HAP-1 (cell line): ENCODE data around the gene PRDX4.
"Not testable (repeated sequence)": the region's sequence is repeated elsewhere in the genome, so short reads cannot be mapped to it uniquely, and the experiment has no call there.

Source experiments
- DNase-seq, 2 experiments: peaks; one replicate each; pipeline ENCODE4 v3.0.0-alpha.2; 2016 to 2020; ENCODE audit warnings: low spot score in 2 of 2
- H3K27me3 ChIP-seq: fragments of 250-450 bp; sonication (Bioruptor Pico); 2 replicates; pipeline ENCODE4 v1.5.1; 2020; ENCODE audit warnings: low read depth, mild to moderate bottlenecking, moderate library complexity
- H3K36me3 ChIP-seq: fragments of 250-450 bp; sonication (Bioruptor Pico); replicated peaks from 2 replicates; pipeline ENCODE4 v1.5.1; 2020; ENCODE audit warnings: mild to moderate bottlenecking
- H3K4me1 ChIP-seq: fragments of 250-450 bp; sonication (Bioruptor Pico); 2 replicates; pipeline ENCODE4 v1.5.1; 2020; ENCODE audit warnings: mild to moderate bottlenecking
- H3K4me3 ChIP-seq: fragments of 250-450 bp; sonication (Bioruptor Pico); 2 replicates; pipeline ENCODE4 v1.5.1; 2020; ENCODE audit warnings: mild to moderate bottlenecking, moderate library complexity
- H3K9me3 ChIP-seq: fragments of 250-450 bp; sonication (Bioruptor Pico); 2 replicates; pipeline ENCODE4 v1.5.1; 2020; ENCODE audit warnings: mild to moderate bottlenecking, moderate library complexity
- in situ Hi-C: fragments of 300-500 bp; cut with MboI; formaldehyde crosslinking; loops from 3 replicates; pipeline ENCODE4 v1.14.3; 2020; ENCODE audit warnings: low sequenced_read_pairs, inconsistent platforms, mixed read lengths

The PRDX4 gene

GRCh38 chrX:23660083-23660765, 7.1 kb upstream of the PRDX4 start:
- H3K4me1 ChIP-seq = peaks cover 11% of the 10 kb centered on the region
- H3K36me3 ChIP-seq, H3K9me3 ChIP-seq, in situ Hi-C loops, H3K27me3 ChIP-seq, H3K4me3 ChIP-seq: not testable (repeated sequence)
- DNase-seq = peak in 1 of 2 experiments; percentile 33

GRCh38 chrX:23660766-23661132, 6.5 kb upstream of the PRDX4 start:
- Histone ChIP-seq H3K9me3 (no peaks in the 10 kb centered on the region), H3K4me1 (peaks cover 11% of the 10 kb centered on the region), H3K27me3 (no peaks in the 10 kb centered on the region), H3K4me3 (no peak overlapping the region), H3K36me3 (no peaks in the 10 kb centered on the region)
- in situ Hi-C loops = no loop called here
- DNase-seq = no peak

- peaks cover 12% of the 10 kb centered on the region for H3K4me1 ChIP-seq
- no peaks in the 10 kb centered on the region for H3K27me3 ChIP-seq
- in situ Hi-C loops = no loop called here
- H3K36me3 ChIP-seq = no peaks in the 10 kb centered on the region
- no peak for DNase-seq
- no peaks in the 10 kb centered on the region for H3K9me3 ChIP-seq
- H3K4me3 ChIP-seq = no peak overlapping the region
Measured at GRCh38 chrX:23661671-23662070, 5.6 kb upstream of the PRDX4 start.

GRCh38 chrX:23662187-23662586, 5.1 kb upstream of the PRDX4 start:
- in situ Hi-C loops = no loop called here
- Histone ChIP-seq H3K4me3 (no peak overlapping the region), H3K36me3 (no peaks in the 10 kb centered on the region), H3K9me3 (no peaks in the 10 kb centered on the region), H3K27me3 (no peaks in the 10 kb centered on the region), H3K4me1 (peaks cover 17% of the 10 kb centered on the region)
- no peak for DNase-seq

GRCh38 chrX:23662853-23663252, 4.4 kb upstream of the PRDX4 start:
- Histone ChIP-seq H3K36me3 (no peaks in the 10 kb centered on the region), H3K4me3 (no peak overlapping the region), H3K27me3 (no peaks in the 10 kb centered on the region), H3K4me1 (peaks cover 17% of the 10 kb centered on the region), H3K9me3 (no peaks in the 10 kb centered on the region)
- in situ Hi-C loops = no loop called here
- DNase-seq = no peak

GRCh38 chrX:23664496-23664895, 2.8 kb upstream of the PRDX4 start:
- Histone ChIP-seq H3K4me3 (no peak overlapping the region), H3K9me3 (no peaks in the 10 kb centered on the region), H3K4me1 (peaks cover 22% of the 10 kb centered on the region), H3K36me3 (peaks cover 3% of the 10 kb centered on the region; the same call in 1 of the 2 replicates), H3K27me3 (no peaks in the 10 kb centered on the region)
- in situ Hi-C loops = no loop called here
- DNase-seq = no peak

GRCh38 chrX:23666282-23666681, 1.0 kb upstream of the PRDX4 start:
- in situ Hi-C loops = no loop called here
- H3K4me3 ChIP-seq = no peak overlapping the region
- no peak for DNase-seq

GRCh38 chrX:23668335-23668734, 1.0 kb downstream of the PRDX4 start:
- peak overlapping the region; percentile 82 for H3K4me3 ChIP-seq
- no peaks in the 10 kb centered on the region for H3K9me3 ChIP-seq
- in situ Hi-C loops = no loop called here
- DNase-seq = no peak
- H3K27me3 ChIP-seq = no peaks in the 10 kb centered on the region
- peaks cover 22% of the 10 kb centered on the region for H3K4me1 ChIP-seq
- peaks cover 31% of the 10 kb centered on the region for H3K36me3 ChIP-seq

More at GRCh38 chrX:23666282-23666681, 1.0 kb upstream of the PRDX4 start:
- Histone ChIP-seq H3K4me1 (peaks cover 20% of the 10 kb centered on the region), H3K36me3 (peaks cover 12% of the 10 kb centered on the region), H3K27me3 (no peaks in the 10 kb centered on the region), H3K9me3 (no peaks in the 10 kb centered on the region)

- peaks cover 52% of the 10 kb centered on the region for H3K36me3 ChIP-seq
- in situ Hi-C loops = no loop called here
- H3K4me3 ChIP-seq = no peak overlapping the region
Measured at GRCh38 chrX:23670528-23670927, 3.2 kb downstream of the PRDX4 start.

GRCh38 chrX:23673108-23673507, 5.8 kb downstream of the PRDX4 start:
- Histone ChIP-seq H3K27me3 (no peaks in the 10 kb centered on the region), H3K4me3 (no peak overlapping the region), H3K4me1 (peaks cover 16% of the 10 kb centered on the region), H3K36me3 (peaks cover 74% of the 10 kb centered on the region), H3K9me3 (no peaks in the 10 kb centered on the region)
- in situ Hi-C loops = no loop called here
- DNase-seq = no peak

More at GRCh38 chrX:23670528-23670927, 3.2 kb downstream of the PRDX4 start:
- no peaks in the 10 kb centered on the region for H3K9me3 ChIP-seq
- DNase-seq = no peak
- peaks cover 22% of the 10 kb centered on the region for H3K4me1 ChIP-seq
- H3K27me3 ChIP-seq = no peaks in the 10 kb centered on the region

- DNase-seq, H3K9me3 ChIP-seq, in situ Hi-C loops, H3K27me3 ChIP-seq, H3K4me1 ChIP-seq, H3K4me3 ChIP-seq: not testable (repeated sequence)
- peaks cover 89% of the 10 kb centered on the region for H3K36me3 ChIP-seq
Measured at GRCh38 chrX:23676486-23676885, 9.2 kb downstream of the PRDX4 start.

GRCh38 chrX:23692166-23692565, 24.9 kb downstream of the PRDX4 start:
- no peak for DNase-seq
- Histone ChIP-seq H3K9me3 (no peaks in the 10 kb centered on the region), H3K4me1 (no peaks in the 10 kb centered on the region), H3K36me3 (no peaks in the 10 kb centered on the region), H3K4me3 (no peak overlapping the region), H3K27me3 (no peaks in the 10 kb centered on the region)
- in situ Hi-C loops = loop anchor here (5.0 kb wide), 1 partner anchor 210 kb away; no protein-coding TSS in a partner anchor

- H3K4me1 ChIP-seq = no peaks in the 10 kb centered on the region
Measured at GRCh38 chrX:23694606-23695005, 27.3 kb downstream of the PRDX4 start.

GRCh38 chrX:23699636-23700194, 32.4 kb downstream of the PRDX4 start:
- no peak overlapping the region for H3K4me3 ChIP-seq
- H3K36me3 ChIP-seq = peaks cover 24% of the 10 kb centered on the region
- H3K27me3 ChIP-seq = no peaks in the 10 kb centered on the region
- DNase-seq = peak in 1 of 2 experiments; percentile 27
- H3K9me3 ChIP-seq = no peaks in the 10 kb centered on the region
- no peaks in the 10 kb centered on the region for H3K4me1 ChIP-seq
- in situ Hi-C loops = no loop called here

More at GRCh38 chrX:23694606-23695005, 27.3 kb downstream of the PRDX4 start:
- H3K9me3 ChIP-seq = no peaks in the 10 kb centered on the region
- DNase-seq = peak; percentile 40 to 72
- H3K36me3 ChIP-seq = no peaks in the 10 kb centered on the region
- in situ Hi-C loops = loop anchor here (5.0 kb wide), 1 partner anchor 208 kb away; no protein-coding TSS in a partner anchor
- H3K4me3 ChIP-seq = no peak overlapping the region
- H3K27me3 ChIP-seq = no peaks in the 10 kb centered on the region
